DND-41 (cell line): ENCODE measurements around the gene CADM2.

Experiments used
- EZH2 ChIP-seq: IDR thresholded peaks from 3 replicates; pipeline ENCODE4 v1.6.1; 2012; ENCODE audit warnings: borderline replicate concordance, low read depth, mild to moderate bottlenecking, moderate library complexity, low read length, inconsistent platforms; ENCODE audit not compliant: severe bottlenecking
- TF ChIP-seq, protein P1 (sequence below): IDR thresholded peaks from 2 replicates; pipeline ENCODE4 v1.5.1; 2012; ENCODE audit warnings: borderline replicate concordance, low read length, moderate library complexity, mild to moderate bottlenecking; ENCODE audit not compliant: poor library complexity, severe bottlenecking; ENCODE audit errors: extremely low read depth

DNA sequence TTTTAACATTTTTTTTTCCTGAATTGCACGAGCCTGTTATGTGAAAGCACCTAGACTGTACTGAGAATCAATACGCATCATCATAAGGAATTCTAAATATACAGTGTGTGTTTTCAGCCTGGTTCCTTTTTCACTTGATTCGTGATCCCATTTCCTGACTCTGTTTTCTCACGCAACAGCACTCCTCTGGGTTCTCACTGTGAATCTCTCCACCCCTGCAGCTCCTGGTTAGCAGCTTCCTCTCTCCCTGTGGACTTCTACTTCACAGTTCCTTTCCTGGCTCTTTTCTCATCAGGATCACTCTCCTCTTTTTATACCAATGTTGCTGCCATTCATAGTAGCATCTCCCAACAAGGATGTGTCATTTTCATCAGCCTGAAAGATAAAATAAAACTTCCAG lies 297.2 kb downstream of the CADM2 start:
- TF ChIP-seq, protein P1, sequence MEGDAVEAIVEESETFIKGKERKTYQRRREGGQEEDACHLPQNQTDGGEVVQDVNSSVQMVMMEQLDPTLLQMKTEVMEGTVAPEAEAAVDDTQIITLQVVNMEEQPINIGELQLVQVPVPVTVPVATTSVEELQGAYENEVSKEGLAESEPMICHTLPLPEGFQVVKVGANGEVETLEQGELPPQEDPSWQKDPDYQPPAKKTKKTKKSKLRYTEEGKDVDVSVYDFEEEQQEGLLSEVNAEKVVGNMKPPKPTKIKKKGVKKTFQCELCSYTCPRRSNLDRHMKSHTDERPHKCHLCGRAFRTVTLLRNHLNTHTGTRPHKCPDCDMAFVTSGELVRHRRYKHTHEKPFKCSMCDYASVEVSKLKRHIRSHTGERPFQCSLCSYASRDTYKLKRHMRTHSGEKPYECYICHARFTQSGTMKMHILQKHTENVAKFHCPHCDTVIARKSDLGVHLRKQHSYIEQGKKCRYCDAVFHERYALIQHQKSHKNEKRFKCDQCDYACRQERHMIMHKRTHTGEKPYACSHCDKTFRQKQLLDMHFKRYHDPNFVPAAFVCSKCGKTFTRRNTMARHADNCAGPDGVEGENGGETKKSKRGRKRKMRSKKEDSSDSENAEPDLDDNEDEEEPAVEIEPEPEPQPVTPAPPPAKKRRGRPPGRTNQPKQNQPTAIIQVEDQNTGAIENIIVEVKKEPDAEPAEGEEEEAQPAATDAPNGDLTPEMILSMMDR, result no peak
- no peak for TF ChIP-seq EZH2
